GM21360 (cell line): ENCODE results near the gene RBM5.

Source experiments
- ATAC-seq: cut with Tn5 transposase; IDR thresholded peaks from one replicate; pipeline ENCODE4 v1.9.1; 2021; ENCODE audit warnings: mild to moderate bottlenecking, moderate library complexity; ENCODE audit not compliant: unreplicated experiment

Gene RBM5

DNA sequence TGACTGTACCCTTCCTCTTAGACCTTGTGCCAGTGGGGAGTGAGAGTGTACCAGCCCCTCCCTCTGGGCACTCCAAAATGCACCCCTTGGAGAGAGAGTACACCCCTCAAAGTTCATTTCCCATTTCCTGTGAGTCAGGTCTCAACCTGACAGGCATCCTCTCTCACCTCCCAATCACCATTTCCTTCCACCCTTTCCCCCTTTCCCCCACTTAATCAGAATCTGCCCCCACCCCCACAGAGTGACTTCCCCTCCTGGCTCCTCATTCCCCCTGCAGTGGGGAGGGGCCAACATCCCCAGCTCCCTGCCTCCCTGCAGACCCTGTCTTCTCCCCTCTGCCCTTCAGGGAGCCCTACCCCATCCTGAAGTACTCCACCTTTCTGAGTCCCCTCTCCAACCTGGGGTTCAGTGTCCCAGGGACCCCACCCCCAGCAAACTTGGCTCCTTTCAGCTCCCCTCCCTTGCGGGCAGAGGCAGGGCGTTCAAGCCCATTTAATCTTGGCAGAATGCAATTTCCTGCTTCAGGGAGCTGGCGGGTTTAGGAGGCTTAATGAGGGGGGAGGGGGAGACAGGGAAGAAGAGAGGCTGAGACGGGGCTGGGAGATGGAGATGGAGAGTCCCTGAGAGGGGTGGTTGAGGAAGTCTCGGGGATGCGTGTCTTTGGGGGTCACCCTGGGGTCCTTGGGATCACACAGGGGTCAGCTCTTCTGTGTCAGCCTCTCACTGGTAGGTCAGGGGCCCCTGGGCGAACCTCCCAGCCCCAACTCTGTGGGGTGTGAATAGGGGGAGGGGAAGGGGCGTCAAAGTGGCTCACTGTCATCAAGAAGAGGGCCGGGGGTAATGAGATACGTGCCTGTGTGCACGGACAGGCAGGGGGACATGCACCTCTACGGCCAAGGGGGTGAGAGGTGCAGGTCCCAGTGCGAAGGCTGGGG lies 49.8 kb downstream of the RBM5 start:
- ATAC-seq = no peak

DNA sequence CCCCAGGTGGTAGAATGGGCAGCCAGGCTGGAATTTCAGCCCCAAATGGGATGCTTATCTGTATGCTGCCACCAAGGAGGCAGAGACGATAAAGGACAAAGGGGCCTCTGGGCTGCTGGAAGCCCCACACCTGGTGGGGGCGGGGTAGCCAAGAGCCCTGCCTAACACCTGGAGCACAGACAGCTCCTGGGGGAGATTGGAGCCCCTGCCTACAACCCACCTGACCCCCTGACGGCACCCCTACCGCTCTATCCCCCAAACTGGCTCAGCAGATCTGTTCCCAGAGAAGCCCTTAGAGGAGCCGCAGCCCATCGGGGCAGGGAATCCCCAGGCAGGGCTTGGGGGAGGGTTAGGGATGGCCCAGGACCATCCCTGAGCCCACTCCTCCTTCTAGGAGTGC lies 50.6 kb downstream of the RBM5 start:
- no peak for ATAC-seq

DNA sequence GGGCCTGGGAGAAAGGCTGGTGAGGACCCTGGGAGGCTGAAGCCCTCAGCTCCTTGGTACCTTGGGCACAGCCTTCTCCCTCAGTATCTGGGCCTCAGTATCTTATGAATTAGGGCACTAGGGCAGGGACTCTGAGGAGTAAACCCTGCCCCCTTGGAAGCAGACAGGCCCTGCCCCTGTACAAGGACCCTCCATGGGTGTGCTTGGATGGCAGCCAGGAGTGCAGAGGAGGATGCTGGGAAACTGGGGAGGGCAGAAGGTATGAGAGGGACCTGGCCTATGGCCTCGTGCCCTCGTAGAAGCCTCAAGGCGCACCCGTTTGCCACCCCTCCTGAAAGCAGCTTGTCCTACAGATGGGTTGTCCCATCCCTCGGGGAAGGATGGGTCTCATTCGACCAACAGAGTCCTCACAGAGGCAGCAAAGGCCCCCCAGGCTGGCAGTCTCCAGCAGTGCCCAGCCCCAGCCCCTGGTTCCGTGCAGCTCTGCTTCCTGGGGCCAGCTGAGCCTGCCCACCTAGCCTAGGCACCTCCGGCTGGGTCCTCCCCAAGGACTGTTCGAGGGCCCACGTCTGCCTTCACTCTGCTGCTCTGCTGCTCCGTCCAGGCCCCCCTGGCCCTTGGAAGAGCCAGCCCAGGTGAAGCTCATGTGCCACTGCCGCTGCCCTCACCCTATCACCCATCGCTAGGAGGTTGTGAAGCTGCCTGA lies 51.2 kb downstream of the RBM5 start:
- no peak for ATAC-seq

DNA sequence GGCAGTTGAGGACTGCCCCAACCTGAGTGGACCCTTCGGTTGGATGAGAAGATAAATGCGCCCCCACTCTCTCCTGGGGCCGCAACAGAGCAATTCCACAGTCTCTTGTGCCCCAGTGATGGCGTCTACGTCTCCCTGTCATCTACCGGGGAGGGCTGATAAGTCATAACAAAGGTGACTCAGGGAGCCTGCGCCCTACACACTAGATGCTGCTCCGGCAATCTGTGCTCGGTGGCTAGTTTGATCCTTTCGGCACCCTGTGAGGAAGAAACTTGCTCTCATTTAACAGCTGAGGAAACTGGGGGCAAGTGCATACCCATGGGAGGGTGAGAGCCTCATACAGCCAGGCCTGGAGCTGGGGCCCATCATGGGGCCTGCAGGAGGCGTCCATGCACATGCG lies 52.3 kb downstream of the RBM5 start:
- no peak for ATAC-seq

DNA sequence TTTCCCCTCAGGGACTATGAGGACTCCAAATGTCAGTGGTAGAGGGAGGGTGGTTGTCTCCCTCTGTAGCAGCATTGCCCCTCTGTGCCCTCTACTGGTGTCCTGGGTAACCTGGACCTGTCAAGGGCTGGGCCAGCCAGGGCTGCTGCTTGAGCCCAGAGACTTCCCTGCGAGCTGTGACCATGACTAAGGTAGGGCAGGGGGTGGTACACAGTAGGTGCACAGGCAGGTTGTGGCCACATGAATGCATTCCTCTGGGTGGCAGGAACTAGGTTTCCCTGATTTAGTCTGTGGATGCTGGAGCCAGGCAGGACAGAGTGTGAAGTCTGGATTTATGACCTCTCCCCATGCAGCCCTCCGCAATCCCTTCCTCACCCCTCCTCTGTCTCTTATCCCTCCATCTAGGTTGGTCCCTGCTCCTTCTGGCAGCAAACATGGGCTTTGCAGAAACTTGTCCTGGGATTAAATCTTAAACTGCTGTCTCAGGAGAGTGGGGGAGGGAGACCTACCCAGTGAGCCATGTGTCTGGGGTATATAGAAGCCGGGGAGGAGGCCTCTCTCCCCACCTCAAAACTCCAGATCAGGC lies 57.7 kb downstream of the RBM5 start:
- ATAC-seq = no peak

DNA sequence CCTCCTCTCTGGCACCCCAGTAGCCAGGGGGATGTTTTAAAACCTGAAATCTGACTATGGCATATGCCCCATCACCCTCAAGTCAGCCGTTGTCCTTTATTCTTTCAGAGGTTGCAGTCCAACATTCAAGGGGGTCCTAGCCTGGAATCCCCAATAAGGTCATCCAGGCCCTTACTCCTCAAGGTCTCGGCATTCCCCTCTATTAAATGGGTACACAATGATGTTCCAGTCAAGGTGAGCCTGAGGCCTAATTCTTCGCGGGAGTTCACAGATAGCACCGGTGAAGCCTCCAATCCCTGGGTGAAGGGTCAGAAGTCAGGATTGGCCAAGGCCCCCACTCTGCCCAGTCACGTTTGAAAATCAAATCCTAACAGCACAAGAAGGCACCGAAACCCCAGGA lies 58.3 kb downstream of the RBM5 start:
- ATAC-seq = no peak

DNA sequence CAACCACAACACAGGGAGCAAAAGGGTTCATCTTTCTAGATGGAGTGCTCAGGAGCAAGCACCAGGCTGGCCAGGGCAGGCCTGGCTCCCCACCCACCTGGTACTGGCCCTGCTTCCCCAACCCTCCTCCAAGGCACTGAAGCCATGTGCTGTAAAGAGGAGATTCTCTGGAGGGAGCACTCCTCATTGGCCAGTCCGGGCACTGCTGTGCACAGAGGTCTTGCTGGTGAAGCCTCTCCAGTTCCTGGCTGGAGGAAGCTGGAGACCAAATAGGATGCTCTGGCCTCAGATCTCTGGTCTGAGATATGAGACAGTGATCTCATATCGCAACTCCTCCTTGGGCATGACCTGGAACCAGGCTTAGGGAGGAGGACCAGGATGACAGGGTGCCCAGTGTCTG lies 58.7 kb downstream of the RBM5 start:
- ATAC-seq = no peak

DNA sequence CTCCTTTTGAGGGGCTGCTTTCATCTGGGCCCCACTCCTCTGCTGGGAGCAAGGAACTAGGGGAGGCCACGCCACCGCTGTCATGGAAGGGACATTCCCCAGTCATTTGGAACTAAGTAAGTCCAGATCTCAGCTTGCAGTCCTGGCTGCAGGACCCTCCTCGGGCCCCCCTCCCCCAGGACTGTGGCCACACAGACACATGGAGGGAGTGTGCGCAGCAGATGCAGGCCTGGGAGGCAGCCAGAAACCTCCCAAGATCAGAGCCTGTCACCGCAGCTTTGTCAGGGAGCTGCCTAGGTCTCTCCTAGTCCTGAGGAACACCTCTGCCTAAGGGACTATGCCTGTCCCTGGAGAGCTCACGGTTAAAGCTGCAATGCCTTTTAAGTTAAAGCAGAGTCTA lies 59.1 kb downstream of the RBM5 start:
- ATAC-seq = no peak

DNA sequence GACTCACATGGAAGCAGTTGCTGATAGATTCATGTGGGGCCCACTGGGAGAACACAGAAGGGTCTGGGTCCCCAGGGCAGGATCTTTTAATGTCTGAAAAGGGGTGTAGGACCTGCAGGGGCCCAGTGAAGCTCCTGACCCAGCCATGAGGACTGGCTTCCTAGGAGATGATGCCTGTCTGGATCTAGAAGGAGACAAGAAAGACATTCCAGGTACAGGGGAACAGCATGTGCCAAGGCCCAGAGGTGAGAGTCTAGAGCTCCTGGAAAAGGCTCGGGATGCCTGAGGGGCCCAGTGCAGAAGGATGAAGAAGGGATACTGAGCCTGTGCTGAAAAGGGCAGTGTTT lies 61.7 kb downstream of the RBM5 start:
- no peak for ATAC-seq

DNA sequence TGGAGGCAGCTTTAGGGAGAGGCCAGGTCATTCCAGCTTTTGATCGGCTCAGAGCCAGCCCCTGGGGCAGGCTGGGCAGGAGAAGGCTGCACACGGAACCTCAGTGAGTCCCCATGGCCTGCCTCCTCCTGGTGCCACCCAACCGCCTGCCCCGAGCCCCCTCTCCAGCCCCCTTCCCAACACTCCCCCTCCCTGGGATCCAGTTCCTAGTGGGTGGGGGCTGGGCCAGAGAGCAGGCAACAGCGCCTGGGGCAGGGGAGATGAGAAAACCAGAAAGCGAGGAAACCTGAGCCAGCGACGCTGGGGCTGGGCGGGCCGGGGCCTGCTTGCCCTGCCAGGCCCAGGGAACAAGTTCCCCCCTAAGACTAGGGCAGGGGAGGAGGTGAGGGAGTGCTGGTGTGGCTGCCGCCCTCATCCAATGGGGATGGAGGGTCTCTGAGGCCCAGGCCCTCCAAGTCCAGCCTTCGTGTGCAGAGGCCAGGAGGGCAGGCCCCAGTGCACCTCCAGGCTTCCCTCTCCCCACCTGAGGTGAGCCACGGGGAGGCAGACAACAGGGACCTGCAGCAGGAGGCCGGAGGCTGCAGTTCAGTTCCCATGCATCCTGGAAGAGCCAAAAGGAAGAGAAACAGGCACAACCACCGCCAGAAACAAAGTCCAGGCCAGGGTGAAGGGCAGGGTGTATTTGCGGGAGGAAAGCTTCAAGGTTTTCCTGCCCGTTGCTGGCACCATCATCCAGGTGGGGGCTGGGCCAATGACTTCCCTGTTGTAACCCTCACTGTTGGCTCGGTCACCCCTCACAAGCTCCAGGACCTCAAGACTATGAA lies 62.4 kb downstream of the RBM5 start:
- ATAC-seq = no peak

DNA sequence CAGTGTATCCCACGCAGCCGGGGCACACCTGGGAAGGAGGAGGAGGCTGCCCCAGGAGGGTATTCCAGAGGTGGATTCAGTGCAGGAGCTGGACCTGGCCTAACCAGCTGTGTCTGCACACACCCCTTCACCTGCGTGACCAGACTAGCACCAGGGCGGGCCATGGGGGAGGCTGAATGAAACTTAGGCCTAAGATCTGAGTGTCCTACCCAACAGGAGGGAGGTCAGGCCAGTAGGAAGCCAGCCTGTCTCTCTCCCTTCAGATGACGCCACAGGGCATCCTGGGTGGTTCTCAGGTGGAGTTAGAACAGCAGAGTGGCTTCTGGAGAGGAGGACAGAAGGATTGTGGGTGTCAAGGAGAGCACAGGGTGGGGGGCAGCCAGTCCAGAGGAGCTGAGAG lies 63.0 kb downstream of the RBM5 start:
- no peak for ATAC-seq

DNA sequence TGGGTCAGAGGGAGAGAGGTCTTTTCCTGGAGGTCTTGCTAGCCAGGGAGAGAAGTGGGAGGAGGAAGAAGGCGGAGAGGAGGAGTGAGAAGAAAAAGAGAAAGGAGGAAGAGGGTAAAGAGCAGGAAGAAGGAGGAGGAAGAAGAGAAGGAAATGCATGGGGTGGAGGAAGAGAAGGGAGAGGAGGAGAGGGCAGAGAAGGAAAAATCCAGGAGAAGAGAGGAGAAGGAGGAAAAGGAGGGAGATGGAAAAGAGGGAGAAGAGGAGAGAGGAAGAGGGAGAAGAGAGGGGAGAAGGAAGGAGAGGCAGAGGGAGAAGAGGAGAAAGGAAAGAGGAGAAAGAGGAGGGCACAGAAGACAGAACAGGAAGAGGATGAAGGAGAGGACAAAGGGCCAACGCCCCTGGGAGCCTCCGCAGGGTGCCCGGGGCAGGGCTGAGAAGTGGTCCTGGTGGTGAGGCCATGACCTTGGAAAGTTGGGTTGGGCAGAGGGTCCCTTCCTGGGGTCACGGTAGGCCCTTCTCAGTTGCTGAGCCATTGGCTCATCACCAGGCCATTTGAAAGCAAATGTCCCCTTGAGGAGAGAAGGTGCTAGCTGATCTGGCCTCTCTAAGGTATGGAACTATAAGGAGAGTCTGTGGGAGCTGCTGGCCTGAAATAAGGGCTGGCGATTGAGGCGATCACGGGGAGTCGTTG lies 65.2 kb downstream of the RBM5 start:
- no peak for ATAC-seq

DNA sequence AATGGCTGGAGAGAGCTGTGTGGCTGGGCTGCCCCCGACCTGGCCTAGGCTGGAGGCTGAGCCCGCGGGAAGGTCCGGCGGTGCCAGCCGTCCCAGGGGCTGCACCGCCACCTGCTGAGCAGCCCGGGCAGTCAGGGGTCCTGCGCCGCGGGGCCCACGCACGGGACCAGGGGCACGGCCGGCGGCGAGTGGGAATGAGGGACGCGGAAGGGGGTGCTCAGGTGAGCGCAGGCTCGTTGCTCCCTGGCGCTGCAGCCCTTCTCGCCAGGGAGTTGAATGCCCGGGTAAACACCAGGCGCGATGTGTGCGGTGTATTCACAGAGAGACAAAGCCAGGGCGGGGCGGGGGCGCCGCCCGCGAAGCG lies 65.7 kb downstream of the RBM5 start:
- ATAC-seq = no peak

DNA sequence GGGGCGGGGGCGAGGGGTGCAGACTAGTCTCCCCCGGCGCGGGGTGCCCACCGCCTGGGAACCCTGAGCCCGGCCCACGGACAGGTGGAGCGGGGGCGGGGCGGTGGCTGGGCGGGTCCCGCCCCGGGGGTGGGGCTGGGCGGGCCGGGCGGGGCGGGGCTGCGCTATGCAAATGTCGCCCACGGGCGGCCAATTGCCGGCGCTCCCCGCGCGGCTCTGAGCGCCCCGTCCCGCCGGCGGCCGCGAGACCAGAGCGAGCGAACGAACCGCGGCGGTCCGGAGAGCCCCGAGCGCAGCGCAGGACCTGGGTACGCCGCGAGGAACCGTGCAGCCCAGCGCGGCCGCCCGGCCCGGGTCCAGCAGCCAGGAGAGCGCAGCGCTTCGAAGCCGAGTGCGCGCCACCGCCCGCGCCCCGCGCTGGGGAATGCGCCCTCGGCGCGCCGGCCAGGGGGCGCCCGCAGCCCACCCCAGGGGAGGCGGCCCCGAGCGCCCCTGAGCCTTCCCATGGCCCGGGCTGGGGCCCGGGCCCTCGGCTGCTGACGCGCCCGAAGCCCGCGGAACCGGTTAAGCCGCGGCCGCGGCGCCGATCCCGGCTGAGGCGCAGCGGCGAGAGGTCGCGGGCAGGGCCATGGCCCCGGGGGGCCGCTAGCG lies 66.2 kb downstream of the RBM5 start, which contains the start of gene SEMA3F:
Gene SEMA3F, plus strand, starts transcription at position 485 of the 651 bp plus-strand sequence. CDS start 4,299 bp downstream, outside the sequence.
- ATAC-seq = no peak

DNA sequence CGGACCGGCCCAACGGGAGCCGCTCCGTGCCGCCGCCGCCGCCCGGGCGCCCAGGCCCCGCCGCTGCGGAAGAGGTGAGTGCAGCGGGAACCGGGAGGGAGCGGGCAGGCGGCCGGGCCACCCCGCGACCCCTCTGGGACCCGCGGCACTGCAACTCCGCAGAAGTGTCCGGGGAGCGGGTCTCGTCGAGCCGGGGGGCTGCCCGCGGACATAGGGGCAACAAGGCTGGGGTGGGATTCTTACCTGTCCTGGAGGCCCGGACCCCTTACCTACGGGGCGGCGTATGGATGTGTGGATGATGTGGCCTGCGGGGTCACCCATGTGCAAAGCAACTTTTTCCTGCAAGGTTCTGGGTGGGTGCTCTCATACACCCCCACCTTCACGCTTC lies 66.8 kb downstream of the RBM5 start:
- no peak for ATAC-seq

DNA sequence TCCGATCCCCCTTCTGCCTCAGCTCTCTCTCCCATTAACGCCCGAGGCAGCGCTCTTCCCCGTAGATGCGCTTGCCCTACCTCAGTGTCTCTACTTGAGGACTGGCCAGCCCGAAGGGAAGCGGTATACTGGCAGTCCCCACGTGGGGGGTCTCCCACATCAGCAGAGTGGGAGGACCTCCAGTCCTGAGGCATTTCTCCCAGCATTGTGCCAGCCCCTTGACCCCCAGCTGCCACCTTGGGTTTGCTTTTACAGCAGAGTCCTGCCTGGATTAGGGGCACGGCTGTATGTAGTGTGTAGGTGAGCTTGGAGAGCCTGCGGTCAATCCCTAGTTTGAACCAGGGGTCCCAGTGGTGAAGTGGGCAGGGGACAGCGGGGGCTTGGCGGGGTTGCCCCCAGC lies 67.2 kb downstream of the RBM5 start:
- no peak for ATAC-seq

DNA sequence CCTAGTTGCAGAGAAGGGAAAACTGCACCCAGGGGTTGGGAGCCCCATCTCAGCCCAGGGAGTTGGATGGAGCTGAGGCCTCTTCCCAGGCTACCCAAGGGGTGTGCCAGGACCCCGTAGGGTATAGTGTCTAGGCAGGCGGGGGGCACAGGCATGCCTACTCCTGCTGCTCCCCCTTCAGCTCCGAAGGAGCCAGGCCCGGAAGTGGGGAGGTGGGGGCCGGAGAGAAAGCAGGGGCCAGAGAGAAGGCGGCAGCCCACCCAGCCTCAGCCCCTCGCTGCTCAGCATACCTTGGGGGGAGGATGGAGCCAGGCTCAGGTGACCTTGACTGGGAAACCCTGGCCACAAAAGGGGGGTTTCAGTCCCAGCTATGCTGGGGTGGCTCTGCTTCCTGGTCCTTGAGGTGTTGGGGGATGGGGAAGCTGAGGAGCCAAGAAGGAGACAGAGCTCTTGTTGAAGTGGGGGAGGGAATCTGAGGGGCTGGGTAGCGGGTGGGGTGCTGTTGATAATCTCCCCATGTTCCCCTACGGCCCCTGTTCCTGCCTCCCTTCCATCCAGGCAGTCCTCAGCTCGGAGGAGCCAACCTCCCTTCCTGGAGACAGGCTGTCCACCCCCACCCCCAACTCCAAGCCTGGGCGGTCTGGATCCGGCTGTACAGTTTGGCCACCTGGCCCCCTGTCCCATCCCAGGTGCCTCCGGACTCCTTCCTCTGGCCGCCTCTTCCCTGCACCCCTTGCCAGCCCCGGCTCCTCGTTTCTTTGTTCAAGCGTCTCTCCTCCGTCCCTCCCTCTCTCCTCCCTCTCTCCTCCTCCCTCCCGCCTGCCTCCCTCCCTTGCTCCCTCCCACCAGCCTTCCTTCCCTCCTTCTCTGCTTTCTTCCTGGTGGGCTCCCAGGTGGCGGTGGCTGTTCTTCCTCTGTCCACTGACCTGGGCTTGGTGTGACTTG lies 68.1 kb downstream of the RBM5 start:
- ATAC-seq = no peak

DNA sequence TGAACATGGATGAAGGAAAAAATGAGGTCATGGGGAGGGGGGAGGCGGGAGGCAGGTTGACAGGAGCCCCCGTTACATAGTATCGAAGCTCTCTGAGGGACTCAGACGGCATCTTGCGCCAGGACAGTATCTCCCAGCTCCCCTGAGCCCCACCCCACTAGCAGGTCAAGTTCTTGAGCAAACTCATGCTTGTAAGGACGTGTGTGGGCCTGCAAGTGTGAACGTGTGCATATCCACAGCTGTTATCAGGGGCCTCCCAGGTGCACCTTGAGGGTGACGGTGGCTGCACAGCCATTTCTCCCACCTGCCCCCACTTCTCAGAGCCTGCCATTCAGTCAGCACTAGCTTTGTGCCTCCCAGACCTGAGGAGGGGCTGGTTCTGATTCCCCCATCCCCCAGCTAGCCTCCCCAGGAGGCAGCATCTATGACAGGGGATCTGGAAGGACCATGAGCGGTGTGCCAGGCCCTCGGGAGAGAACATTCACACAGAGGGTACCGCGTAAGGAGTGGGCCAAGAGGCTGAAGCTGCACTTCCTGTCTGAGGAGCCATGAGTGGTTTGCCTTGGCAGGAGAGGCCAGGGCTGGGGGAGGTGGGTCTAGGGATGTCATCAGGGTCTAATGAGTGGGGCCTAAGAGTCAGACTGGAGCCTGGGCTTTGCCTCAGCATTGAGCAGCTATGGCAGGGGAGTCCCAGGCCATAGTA lies 69.3 kb downstream of the RBM5 start:
- ATAC-seq = no peak
